Naive thymus-derived CD8-positive, alpha-beta T cell (primary cell): ENCODE data around the gene CDYL. TPM values are rescaled to one million over a fixed set of nuclear protein-coding genes. Genes with fewer than 3 reads are reported as not detected.

Source experiments
- ATAC-seq, 2 donors: fragments of 150-1000 bp; cut with Tn5 transposase in 1 of 2; sonication (Bioruptor Pico), chemical (Tn5 transposase) in 1 of 2; 1 replicate in 1 of 2; 2 replicates in 1 of 2; pipeline ENCODE4 v1.10.0; 2021; ENCODE audit warnings: mild to moderate bottlenecking in 2 of 2, moderate library complexity in 2 of 2
- POLR2A ChIA-PET: fragments of 350-600 bp; sonication (Branson Sonifier 250); formaldehyde crosslinking; loops from one replicate; lab custom pipeline; 2021; ENCODE audit warnings: antibody characterized with exemption; lab: Charles Lee
- DNase-seq, 10 donors: peaks; one replicate each; pipeline versions ENCODE4 v3.0.0 to v3.0.0-alpha.2; 2020 to 2022
- H3K27ac Mint-ChIP-seq, 10 donors: one replicate each; pipeline ENCODE4 v1.8.0; 2020 to 2022; ENCODE audit warnings: mild to moderate bottlenecking in 10 of 10, mixed read lengths in 10 of 10, moderate library complexity in 4 of 10, inconsistent platforms in 1 of 10
- H3K27me3 Mint-ChIP-seq, 5 donors: one replicate each; pipeline ENCODE4 v1.8.0; 2021 to 2022; ENCODE audit warnings: mixed read lengths in 5 of 5
- H3K36me3 Mint-ChIP-seq, 3 donors: one replicate each; pipeline ENCODE4 v1.8.0; 2020 to 2022; ENCODE audit warnings: mixed read lengths in 3 of 3, mild to moderate bottlenecking in 2 of 3, inconsistent platforms in 1 of 3
- H3K4me1 Mint-ChIP-seq, 4 donors: one replicate each; pipeline ENCODE4 v1.8.0; 2021 to 2022; ENCODE audit warnings: mixed read lengths in 4 of 4
- H3K4me3 Mint-ChIP-seq, 10 donors: one replicate each; pipeline ENCODE4 v1.8.0; 2020 to 2022; ENCODE audit warnings: mild to moderate bottlenecking in 10 of 10, mixed read lengths in 10 of 10, moderate library complexity in 6 of 10, inconsistent platforms in 1 of 10
- H3K9me3 Mint-ChIP-seq, 9 donors: one replicate each; pipeline ENCODE4 v1.8.0; 2020 to 2022; ENCODE audit warnings: mixed read lengths in 9 of 9, mild to moderate bottlenecking in 3 of 9, inconsistent platforms in 1 of 9, moderate library complexity in 1 of 9
- polyA plus RNA-seq, 3 donors: library from polyadenylated mRNA; unstranded; fragments of 300-500 nt; fragmentation: Illumina TruSeq; gene quantifications; one replicate each; pipeline ENCODE4 v1.2.3, GENCODE V29; 2021
- total RNA-seq, 8 experiments: library from RNA in 2 of 8; stranded (reverse) in 2 of 8; gene quantifications; one replicate each; pipeline ENCODE4 v1.2.3 and lab custom pipeline; 2021 to 2026

The CDYL gene
- total and polyA plus RNA-seq, 5 experiments from 2014 or later = 5.6 to 49.3 (median 6.1) TPM

GRCh38 chr6:4747588-4747987 is 28.6 kb upstream of the CDYL start:
- Mint-ChIP-seq H3K4me3 (no peak overlapping the region), H3K36me3 (no peaks in the 10 kb centered on the region), H3K4me1 (no peaks in the 10 kb centered on the region), H3K9me3 (no peaks in the 10 kb centered on the region), H3K27ac (no peak overlapping the region), H3K27me3 (peaks cover 0 to 3% (median 0%) of the 10 kb centered on the region in 5 donors)
- POLR2A ChIA-PET = interaction anchor here (0.6 kb wide), 1 partner anchor 1067 kb away, joined by 3 read pairs; no protein-coding TSS in a partner anchor
- ATAC-seq (no peak), DNase-seq (no peak)

GRCh38 chr6:4751823-4752464 is 24.3 kb upstream of the CDYL start:
- POLR2A ChIA-PET = no interaction called here
- ATAC-seq (no peak), DNase-seq (no peak)
- Mint-ChIP-seq H3K4me3 (no peak overlapping the region), H3K4me1 (no peaks in the 10 kb centered on the region), H3K9me3 (no peaks in the 10 kb centered on the region), H3K27me3 (peaks cover 0 to 11% (median 8%) of the 10 kb centered on the region in 5 donors), H3K36me3 (peaks cover 0 to 8% (median 2%) of the 10 kb centered on the region in 3 donors), H3K27ac (no peak overlapping the region)

- Mint-ChIP-seq H3K4me1 (no peaks in the 10 kb centered on the region), H3K27ac (no peak overlapping the region), H3K36me3 (peaks cover 0 to 8% (median 2%) of the 10 kb centered on the region in 3 donors), H3K4me3 (no peak overlapping the region), H3K9me3 (peaks cover 0 to 9% (median 0%) of the 10 kb centered on the region in 9 donors), H3K27me3 (peaks cover 9 to 23% (median 11%) of the 10 kb centered on the region in 5 donors)
- POLR2A ChIA-PET = interaction anchor here (0.7 kb wide), 1 partner anchor 11 kb away, joined by 3 read pairs; no protein-coding TSS in a partner anchor
- ATAC-seq (no peak), DNase-seq (no peak)
Observed at GRCh38 chr6:4756247-4756646, 20.0 kb upstream of the CDYL start.

- Mint-ChIP-seq H3K27me3 (peaks cover 8 to 29% (median 12%) of the 10 kb centered on the region in 5 donors), H3K27ac (no peak overlapping the region), H3K36me3 (peaks cover 0 to 23% (median 13%) of the 10 kb centered on the region in 3 donors), H3K9me3 (peaks cover 4 to 42% (median 21%) of the 10 kb centered on the region in 9 donors), H3K4me1 (no peaks in the 10 kb centered on the region), H3K4me3 (no peak overlapping the region)
- no peak for ATAC-seq
- DNase-seq = no peak
- POLR2A ChIA-PET = no interaction called here
Observed at GRCh38 chr6:4759997-4760396, 16.2 kb upstream of the CDYL start.

GRCh38 chr6:4760773-4761172 is 15.4 kb upstream of the CDYL start:
- Mint-ChIP-seq H3K27ac (no peak overlapping the region), H3K4me1 (no peaks in the 10 kb centered on the region), H3K36me3 (peaks cover 0 to 19% (median 11%) of the 10 kb centered on the region in 3 donors), H3K9me3 (peaks cover 4 to 47% (median 21%) of the 10 kb centered on the region in 9 donors), H3K27me3 (peaks cover 6 to 27% (median 9%) of the 10 kb centered on the region in 5 donors), H3K4me3 (no peak overlapping the region)
- no peak for DNase-seq
- POLR2A ChIA-PET = interaction anchor here (1.2 kb wide), 1 partner anchor 28 kb away, joined by 6 read pairs; no protein-coding TSS in a partner anchor
- no peak for ATAC-seq

- DNase-seq (no peak), ATAC-seq (no peak)
- peaks cover 0 to 14% (median 11%) of the 10 kb centered on the region in 3 donors for H3K36me3 Mint-ChIP-seq
- H3K4me3 Mint-ChIP-seq = no peak overlapping the region
- H3K27me3 Mint-ChIP-seq = peaks cover 2 to 21% (median 4%) of the 10 kb centered on the region in 5 donors
- H3K27ac Mint-ChIP-seq = no peak overlapping the region
- H3K9me3 Mint-ChIP-seq = peaks cover 4 to 49% (median 21%) of the 10 kb centered on the region in 9 donors
- POLR2A ChIA-PET = no interaction called here
- no peaks in the 10 kb centered on the region for H3K4me1 Mint-ChIP-seq
Observed at GRCh38 chr6:4762294-4762693, 13.9 kb upstream of the CDYL start.

GRCh38 chr6:4763921-4764320 is 12.3 kb upstream of the CDYL start:
- H3K9me3 Mint-ChIP-seq = peaks cover 4 to 49% (median 21%) of the 10 kb centered on the region in 9 donors
- ATAC-seq (no peak), DNase-seq (no peak)
- H3K4me1 Mint-ChIP-seq = no peaks in the 10 kb centered on the region
- POLR2A ChIA-PET = no interaction called here
- H3K4me3 Mint-ChIP-seq = no peak overlapping the region
- H3K36me3 Mint-ChIP-seq = peaks cover 0 to 14% (median 11%) of the 10 kb centered on the region in 3 donors
- H3K27ac Mint-ChIP-seq = no peak overlapping the region
- H3K27me3 Mint-ChIP-seq = peaks cover 2 to 21% (median 4%) of the 10 kb centered on the region in 5 donors

GRCh38 chr6:4768815-4769214 is 7.4 kb upstream of the CDYL start:
- Mint-ChIP-seq H3K9me3 (peaks cover 0 to 15% (median 8%) of the 10 kb centered on the region in 9 donors), H3K27ac (peak overlapping the region in 1 of 10 donors; percentile 3), H3K27me3 (peaks cover 0 to 2% (median 0%) of the 10 kb centered on the region in 5 donors), H3K4me1 (peaks cover 0 to under 1% (median 0%) of the 10 kb centered on the region in 4 donors), H3K4me3 (no peak overlapping the region), H3K36me3 (peaks cover 0 to 2% (median 0%) of the 10 kb centered on the region in 3 donors)
- DNase-seq (no peak), ATAC-seq (no peak)
- POLR2A ChIA-PET = no interaction called here

- no peak for ATAC-seq
- Mint-ChIP-seq H3K27me3 (no peaks in the 10 kb centered on the region), H3K4me1 (peaks cover 14 to 18% (median 15%) of the 10 kb centered on the region in 4 donors), H3K27ac (no peak overlapping the region), H3K4me3 (no peak overlapping the region), H3K9me3 (peaks cover 0 to 10% (median 0%) of the 10 kb centered on the region in 9 donors), H3K36me3 (no peaks in the 10 kb centered on the region)
- POLR2A ChIA-PET = no interaction called here
- no peak for DNase-seq
Observed at GRCh38 chr6:4772750-4773149, 3.5 kb upstream of the CDYL start.

- H3K9me3 Mint-ChIP-seq = peaks cover 0 to 10% (median 0%) of the 10 kb centered on the region in 9 donors
Observed at GRCh38 chr6:4773181-4773580, 3.0 kb upstream of the CDYL start.

GRCh38 chr6:4774296-4774695 is 1.9 kb upstream of the CDYL start:
- no peaks in the 10 kb centered on the region for H3K36me3 Mint-ChIP-seq
- POLR2A ChIA-PET = interaction anchor here (0.6 to 1.1 kb wide), 3 partner anchors 36 to 143 kb away, joined by 3 to 4 read pairs (median 3); no protein-coding TSS in a partner anchor
- peak overlapping the region; percentile 63 to 96 (median 91) for H3K27ac Mint-ChIP-seq

More at GRCh38 chr6:4773181-4773580, 3.0 kb upstream of the CDYL start:
- no peak for ATAC-seq
- DNase-seq = no peak
- POLR2A ChIA-PET = interaction anchor here (1.1 kb wide), 1 partner anchor 144 kb away, joined by 4 read pairs; no protein-coding TSS in a partner anchor
- no peak overlapping the region for H3K27ac Mint-ChIP-seq
- H3K36me3 Mint-ChIP-seq = no peaks in the 10 kb centered on the region
- H3K4me3 Mint-ChIP-seq = no peak overlapping the region
- no peaks in the 10 kb centered on the region for H3K27me3 Mint-ChIP-seq
- H3K4me1 Mint-ChIP-seq = peaks cover 18 to 22% (median 20%) of the 10 kb centered on the region in 4 donors

GRCh38 chr6:4774715-4775493 is 1.3 kb upstream of the CDYL start:
- peaks cover 0 to 10% (median 0%) of the 10 kb centered on the region in 9 donors for H3K9me3 Mint-ChIP-seq
- peaks cover 26 to 39% (median 37%) of the 10 kb centered on the region in 4 donors for H3K4me1 Mint-ChIP-seq
- peak overlapping the region; percentile 63 to 96 (median 91) for H3K27ac Mint-ChIP-seq
- H3K27me3 Mint-ChIP-seq = no peaks in the 10 kb centered on the region
- ATAC-seq (peak; percentile 2 to 9), DNase-seq (peak; percentile 6 to 74 (median 36))
- H3K4me3 Mint-ChIP-seq = peak overlapping the region; percentile 88 to 98 (median 92)
- H3K36me3 Mint-ChIP-seq = no peaks in the 10 kb centered on the region
- POLR2A ChIA-PET = interaction anchor here (0.6 to 2.3 kb wide), 4 partner anchors 36 to 228 kb away, joined by 3 to 9 read pairs (median 4); no protein-coding TSS in a partner anchor

More at GRCh38 chr6:4774296-4774695, 1.9 kb upstream of the CDYL start:
- Mint-ChIP-seq H3K4me3 (peak overlapping the region; percentile 88 to 98 (median 92)), H3K9me3 (peaks cover 0 to 10% (median 0%) of the 10 kb centered on the region in 9 donors), H3K4me1 (peaks cover 25 to 34% (median 30%) of the 10 kb centered on the region in 4 donors), H3K27me3 (no peaks in the 10 kb centered on the region)
- DNase-seq (no peak), ATAC-seq (no peak)
